HepG2 (cell line): ENCODE data around the gene OR6B2. TPM values are rescaled to one million over a fixed set of nuclear protein-coding genes. Genes with fewer than 3 reads are reported as not detected.

Experiments used
- ATF3 ChIP-seq: sonication (generic); formaldehyde crosslinking; IDR thresholded peaks from 2 replicates; pipeline ENCODE4 v1.4.0; 2020; ENCODE audit warnings: missing genetic modification reagents
- FOXA1 ChIP-seq, 2 experiments: fragments of 450-650 bp in 1 of 2; sonication (generic) in 1 of 2; formaldehyde crosslinking in 1 of 2; IDR thresholded peaks; 2 replicates each; pipeline versions ENCODE4 v1.4.0 to v1.6.1; 2016 to 2020; ENCODE audit warnings: missing genetic modification reagents in 1 of 2
- HDAC2 ChIP-seq: sonication (generic); formaldehyde crosslinking; IDR thresholded peaks from 2 replicates; pipeline ENCODE4 v1.4.0; 2020; ENCODE audit warnings: missing genetic modification reagents
- SNRNP70 ChIP-seq: fragments of 200-400 bp; formaldehyde crosslinking; IDR thresholded peaks from 2 replicates; pipeline ENCODE4 v1.6.1; 2017; ENCODE audit warnings: mild to moderate bottlenecking, low read depth, low read length, moderate library complexity
- TCF12 ChIP-seq, 2 experiments: fragments of 450-650 bp in 1 of 2; sonication (generic) in 1 of 2; formaldehyde crosslinking in 1 of 2; IDR thresholded peaks; 2 replicates each; pipeline versions ENCODE4 v1.6.1 to v1.8.0; 2017 to 2022; ENCODE audit warnings: antibody characterized with exemption in 1 of 2, mild to moderate bottlenecking in 1 of 2, missing genetic modification reagents in 1 of 2, moderate library complexity in 1 of 2
- ZNF569 ChIP-seq: sonication (generic); formaldehyde crosslinking; IDR thresholded peaks from 2 replicates; pipeline ENCODE4 v1.5.0; 2020; ENCODE audit warnings: mild to moderate bottlenecking, missing genetic modification reagents, moderate library complexity, borderline replicate concordance
- polyA plus RNA-seq, 8 experiments: library from polyadenylated mRNA; depleted of rRNA in 3 of 8; stranded (reverse) in 7 of 8; unstranded in 1 of 8; fragments of >200 nt; fragmentation: Illumina TruSeq in 4 of 8; extraction: Trizol in 4 of 8; gene quantifications; 2 replicates each; pipeline versions ENCODE4 v1.2.1 to v1.2.3, GENCODE V29; 2011 to 2016; ENCODE audit warnings: low read depth in 4 of 8, missing spikeins in 1 of 8, mixed read lengths in 1 of 8; ENCODE audit not compliant: insufficient read depth in 1 of 8
- total RNA-seq, 5 experiments: library from RNA; depleted of rRNA; stranded (reverse); fragments of >200 nt; fragmentation: Illumina TruSeq; extraction: Trizol; gene quantifications; 2 replicates each; pipeline ENCODE4 v1.2.3, GENCODE V29; 2016; ENCODE audit warnings: low read depth in 1 of 5
- TF ChIP-seq, protein P1 (sequence below): sonication (generic); formaldehyde crosslinking; IDR thresholded peaks from 2 replicates; pipeline ENCODE4 v1.4.0; 2020; ENCODE audit warnings: missing genetic modification reagents

OR6B2 gene
- total and polyA plus RNA-seq, 2 of the 13 experiments (the other 11 are each of a cell fraction or from before 2014, with no cell fraction given) = not detected

DNA sequence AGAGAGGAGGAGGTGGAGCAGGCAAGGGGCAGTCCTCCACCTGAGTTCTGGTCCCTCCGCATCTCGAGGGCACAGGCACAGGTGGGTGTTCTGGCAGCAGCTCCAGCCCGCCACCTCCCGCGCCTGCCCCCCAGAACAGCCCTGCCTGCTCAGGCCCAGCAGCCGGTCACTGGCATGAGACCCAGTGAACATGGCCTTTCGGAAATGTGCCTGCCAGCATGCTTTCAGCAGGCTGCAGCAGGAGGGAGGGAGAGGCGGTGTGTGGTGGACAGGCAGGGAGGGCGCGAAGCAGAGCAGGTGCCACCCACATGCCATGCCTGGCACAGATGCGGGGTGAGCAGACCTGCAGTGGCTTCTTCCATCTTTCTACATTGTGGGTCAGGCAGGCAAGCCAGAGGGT lies 26.4 kb upstream of the OR6B2 start (continued):
- TF ChIP-seq, protein P1, sequence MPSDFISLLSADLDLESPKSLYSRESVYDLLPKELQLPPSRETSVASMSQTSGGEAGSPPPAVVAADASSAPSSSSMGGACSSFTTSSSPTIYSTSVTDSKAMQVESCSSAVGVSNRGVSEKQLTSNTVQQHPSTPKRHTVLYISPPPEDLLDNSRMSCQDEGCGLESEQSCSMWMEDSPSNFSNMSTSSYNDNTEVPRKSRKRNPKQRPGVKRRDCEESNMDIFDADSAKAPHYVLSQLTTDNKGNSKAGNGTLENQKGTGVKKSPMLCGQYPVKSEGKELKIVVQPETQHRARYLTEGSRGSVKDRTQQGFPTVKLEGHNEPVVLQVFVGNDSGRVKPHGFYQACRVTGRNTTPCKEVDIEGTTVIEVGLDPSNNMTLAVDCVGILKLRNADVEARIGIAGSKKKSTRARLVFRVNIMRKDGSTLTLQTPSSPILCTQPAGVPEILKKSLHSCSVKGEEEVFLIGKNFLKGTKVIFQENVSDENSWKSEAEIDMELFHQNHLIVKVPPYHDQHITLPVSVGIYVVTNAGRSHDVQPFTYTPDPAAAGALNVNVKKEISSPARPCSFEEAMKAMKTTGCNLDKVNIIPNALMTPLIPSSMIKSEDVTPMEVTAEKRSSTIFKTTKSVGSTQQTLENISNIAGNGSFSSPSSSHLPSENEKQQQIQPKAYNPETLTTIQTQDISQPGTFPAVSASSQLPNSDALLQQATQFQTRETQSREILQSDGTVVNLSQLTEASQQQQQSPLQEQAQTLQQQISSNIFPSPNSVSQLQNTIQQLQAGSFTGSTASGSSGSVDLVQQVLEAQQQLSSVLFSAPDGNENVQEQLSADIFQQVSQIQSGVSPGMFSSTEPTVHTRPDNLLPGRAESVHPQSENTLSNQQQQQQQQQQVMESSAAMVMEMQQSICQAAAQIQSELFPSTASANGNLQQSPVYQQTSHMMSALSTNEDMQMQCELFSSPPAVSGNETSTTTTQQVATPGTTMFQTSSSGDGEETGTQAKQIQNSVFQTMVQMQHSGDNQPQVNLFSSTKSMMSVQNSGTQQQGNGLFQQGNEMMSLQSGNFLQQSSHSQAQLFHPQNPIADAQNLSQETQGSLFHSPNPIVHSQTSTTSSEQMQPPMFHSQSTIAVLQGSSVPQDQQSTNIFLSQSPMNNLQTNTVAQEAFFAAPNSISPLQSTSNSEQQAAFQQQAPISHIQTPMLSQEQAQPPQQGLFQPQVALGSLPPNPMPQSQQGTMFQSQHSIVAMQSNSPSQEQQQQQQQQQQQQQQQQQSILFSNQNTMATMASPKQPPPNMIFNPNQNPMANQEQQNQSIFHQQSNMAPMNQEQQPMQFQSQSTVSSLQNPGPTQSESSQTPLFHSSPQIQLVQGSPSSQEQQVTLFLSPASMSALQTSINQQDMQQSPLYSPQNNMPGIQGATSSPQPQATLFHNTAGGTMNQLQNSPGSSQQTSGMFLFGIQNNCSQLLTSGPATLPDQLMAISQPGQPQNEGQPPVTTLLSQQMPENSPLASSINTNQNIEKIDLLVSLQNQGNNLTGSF (CRISPR knock-in tag) = no peak
- TF ChIP-seq TCF12 (IDR thresholded peaks at IDR 0.05) (no peak), TCF12 (CRISPR knock-in tag; IDR thresholded peaks at IDR 0.05) (no peak), HDAC2 (CRISPR knock-in tag) (no peak), SNRNP70 (no peak), ATF3 (CRISPR knock-in tag) (no peak), ZNF569 (CRISPR knock-in tag) (no peak), FOXA1 (IDR thresholded peaks at IDR 0.05) (no peak), FOXA1 (CRISPR knock-in tag; IDR thresholded peaks at IDR 0.05) (no peak)
- TF ChIP-seq, all 625 proteins: peak for 0
